HepG2 (cell line): ENCODE data around the gene NPBWR2. TPM values are rescaled to one million over a fixed set of nuclear protein-coding genes. Genes with fewer than 3 reads are reported as not detected.

Experiments
- BCLAF1 ChIP-seq: fragments of 450-650 bp; IDR thresholded peaks from 2 replicates; pipeline ENCODE4 v1.6.1; 2017; ENCODE audit warnings: mild to moderate bottlenecking
- MTF2 ChIP-seq: sonication (generic); formaldehyde crosslinking; IDR thresholded peaks from 2 replicates; pipeline ENCODE4 v1.5.0; 2020; ENCODE audit warnings: missing genetic modification reagents, borderline replicate concordance
- NFAT5 ChIP-seq: sonication (generic); formaldehyde crosslinking; IDR thresholded peaks from 2 replicates; pipeline ENCODE4 v1.4.0; 2020; ENCODE audit warnings: missing genetic modification reagents
- SOX5 ChIP-seq: IDR thresholded peaks from 2 replicates; pipeline ENCODE4 v1.6.1; 2016; ENCODE audit warnings: borderline replicate concordance
- ZC3H13 ChIP-seq: sonication (generic); formaldehyde crosslinking; IDR thresholded peaks from 2 replicates; pipeline ENCODE4 v1.8.1; 2023; ENCODE audit warnings: mild to moderate bottlenecking, missing genetic modification reagents, moderate library complexity
- ZNF121 ChIP-seq: sonication (generic); formaldehyde crosslinking; IDR thresholded peaks from 2 replicates; pipeline ENCODE4 v1.5.0; 2020; ENCODE audit warnings: mild to moderate bottlenecking, missing genetic modification reagents
- ZNF746 ChIP-seq: sonication (generic); formaldehyde crosslinking; IDR thresholded peaks from 2 replicates; pipeline ENCODE4 v1.8.0; 2022; ENCODE audit warnings: mild to moderate bottlenecking, missing genetic modification reagents
- ZNF841 ChIP-seq: sonication (generic); formaldehyde crosslinking; IDR thresholded peaks from 2 replicates; pipeline ENCODE4 v1.8.1; 2023; ENCODE audit warnings: missing genetic modification reagents, borderline replicate concordance
- polyA plus RNA-seq, 8 experiments: library from polyadenylated mRNA; depleted of rRNA in 3 of 8; stranded (reverse) in 7 of 8; unstranded in 1 of 8; fragments of >200 nt; fragmentation: Illumina TruSeq in 4 of 8; extraction: Trizol in 4 of 8; gene quantifications; 2 replicates each; pipeline versions ENCODE4 v1.2.1 to v1.2.3, GENCODE V29; 2011 to 2016; ENCODE audit warnings: low read depth in 4 of 8, missing spikeins in 1 of 8, mixed read lengths in 1 of 8; ENCODE audit not compliant: insufficient read depth in 1 of 8
- total RNA-seq, 5 experiments: library from RNA; depleted of rRNA; stranded (reverse); fragments of >200 nt; fragmentation: Illumina TruSeq; extraction: Trizol; gene quantifications; 2 replicates each; pipeline ENCODE4 v1.2.3, GENCODE V29; 2016; ENCODE audit warnings: low read depth in 1 of 5
- TF ChIP-seq, protein P1 (sequence below): sonication (generic); formaldehyde crosslinking; IDR thresholded peaks from 2 replicates; pipeline ENCODE4 v1.4.0; 2020; ENCODE audit warnings: mild to moderate bottlenecking, missing genetic modification reagents
- TF ChIP-seq, protein P2 (sequence below): sonication (generic); formaldehyde crosslinking; IDR thresholded peaks from 2 replicates; pipeline ENCODE4 v1.4.0; 2020; ENCODE audit warnings: missing genetic modification reagents

Gene NPBWR2
- total and polyA plus RNA-seq, 2 of the 13 experiments (the other 11 are each of a cell fraction or from before 2014, with no cell fraction given), result not detected

DNA sequence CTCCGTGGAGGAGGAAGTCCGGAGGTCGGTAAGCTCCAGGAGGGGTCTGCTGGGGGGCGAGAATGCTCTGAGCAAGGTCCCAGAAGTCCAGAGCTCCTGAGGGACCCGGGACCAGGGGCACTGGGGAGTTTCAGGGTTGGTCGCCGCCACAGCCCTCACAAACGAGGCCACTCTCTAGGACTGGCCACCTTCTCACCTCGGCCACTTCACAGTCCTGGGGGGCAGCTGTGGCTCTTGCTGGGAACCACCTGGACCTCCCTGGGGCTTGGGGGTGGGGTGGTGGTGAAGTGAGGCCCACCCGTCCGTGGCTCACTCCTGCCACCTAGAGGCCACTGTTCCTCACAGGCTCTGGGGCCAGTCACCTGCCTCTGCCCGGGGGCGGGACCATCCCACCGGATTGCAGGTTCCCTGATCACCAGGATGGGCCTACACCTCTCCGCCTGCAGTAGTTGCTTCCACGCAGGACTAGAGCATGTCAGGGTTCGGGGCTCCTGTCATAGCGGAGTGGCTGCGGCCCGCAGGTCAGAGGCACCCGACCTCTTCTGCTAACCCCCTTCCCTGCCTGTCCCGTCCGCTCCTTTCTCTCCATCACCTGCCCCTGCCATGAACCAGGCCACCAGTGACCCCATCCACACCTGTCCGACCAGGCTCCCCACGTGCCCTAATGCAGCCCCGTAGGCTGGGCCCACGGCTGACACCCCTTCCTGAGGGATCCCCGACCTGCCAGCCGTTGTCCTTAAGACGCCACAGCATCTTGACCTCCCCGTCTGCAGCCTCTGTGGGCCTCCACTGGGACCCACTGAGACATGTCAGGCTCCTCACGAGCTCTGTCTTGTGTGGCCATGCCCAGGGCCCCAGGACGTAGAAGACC is 49.5 kb downstream of the NPBWR2 start (continued):
- TF ChIP-seq, protein P1, sequence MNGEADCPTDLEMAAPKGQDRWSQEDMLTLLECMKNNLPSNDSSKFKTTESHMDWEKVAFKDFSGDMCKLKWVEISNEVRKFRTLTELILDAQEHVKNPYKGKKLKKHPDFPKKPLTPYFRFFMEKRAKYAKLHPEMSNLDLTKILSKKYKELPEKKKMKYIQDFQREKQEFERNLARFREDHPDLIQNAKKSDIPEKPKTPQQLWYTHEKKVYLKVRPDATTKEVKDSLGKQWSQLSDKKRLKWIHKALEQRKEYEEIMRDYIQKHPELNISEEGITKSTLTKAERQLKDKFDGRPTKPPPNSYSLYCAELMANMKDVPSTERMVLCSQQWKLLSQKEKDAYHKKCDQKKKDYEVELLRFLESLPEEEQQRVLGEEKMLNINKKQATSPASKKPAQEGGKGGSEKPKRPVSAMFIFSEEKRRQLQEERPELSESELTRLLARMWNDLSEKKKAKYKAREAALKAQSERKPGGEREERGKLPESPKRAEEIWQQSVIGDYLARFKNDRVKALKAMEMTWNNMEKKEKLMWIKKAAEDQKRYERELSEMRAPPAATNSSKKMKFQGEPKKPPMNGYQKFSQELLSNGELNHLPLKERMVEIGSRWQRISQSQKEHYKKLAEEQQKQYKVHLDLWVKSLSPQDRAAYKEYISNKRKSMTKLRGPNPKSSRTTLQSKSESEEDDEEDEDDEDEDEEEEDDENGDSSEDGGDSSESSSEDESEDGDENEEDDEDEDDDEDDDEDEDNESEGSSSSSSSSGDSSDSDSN, result no peak
- no peak for TF ChIP-seq MTF2
- TF ChIP-seq, protein P2, sequence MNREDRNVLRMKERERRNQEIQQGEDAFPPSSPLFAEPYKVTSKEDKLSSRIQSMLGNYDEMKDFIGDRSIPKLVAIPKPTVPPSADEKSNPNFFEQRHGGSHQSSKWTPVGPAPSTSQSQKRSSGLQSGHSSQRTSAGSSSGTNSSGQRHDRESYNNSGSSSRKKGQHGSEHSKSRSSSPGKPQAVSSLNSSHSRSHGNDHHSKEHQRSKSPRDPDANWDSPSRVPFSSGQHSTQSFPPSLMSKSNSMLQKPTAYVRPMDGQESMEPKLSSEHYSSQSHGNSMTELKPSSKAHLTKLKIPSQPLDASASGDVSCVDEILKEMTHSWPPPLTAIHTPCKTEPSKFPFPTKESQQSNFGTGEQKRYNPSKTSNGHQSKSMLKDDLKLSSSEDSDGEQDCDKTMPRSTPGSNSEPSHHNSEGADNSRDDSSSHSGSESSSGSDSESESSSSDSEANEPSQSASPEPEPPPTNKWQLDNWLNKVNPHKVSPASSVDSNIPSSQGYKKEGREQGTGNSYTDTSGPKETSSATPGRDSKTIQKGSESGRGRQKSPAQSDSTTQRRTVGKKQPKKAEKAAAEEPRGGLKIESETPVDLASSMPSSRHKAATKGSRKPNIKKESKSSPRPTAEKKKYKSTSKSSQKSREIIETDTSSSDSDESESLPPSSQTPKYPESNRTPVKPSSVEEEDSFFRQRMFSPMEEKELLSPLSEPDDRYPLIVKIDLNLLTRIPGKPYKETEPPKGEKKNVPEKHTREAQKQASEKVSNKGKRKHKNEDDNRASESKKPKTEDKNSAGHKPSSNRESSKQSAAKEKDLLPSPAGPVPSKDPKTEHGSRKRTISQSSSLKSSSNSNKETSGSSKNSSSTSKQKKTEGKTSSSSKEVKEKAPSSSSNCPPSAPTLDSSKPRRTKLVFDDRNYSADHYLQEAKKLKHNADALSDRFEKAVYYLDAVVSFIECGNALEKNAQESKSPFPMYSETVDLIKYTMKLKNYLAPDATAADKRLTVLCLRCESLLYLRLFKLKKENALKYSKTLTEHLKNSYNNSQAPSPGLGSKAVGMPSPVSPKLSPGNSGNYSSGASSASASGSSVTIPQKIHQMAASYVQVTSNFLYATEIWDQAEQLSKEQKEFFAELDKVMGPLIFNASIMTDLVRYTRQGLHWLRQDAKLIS (CRISPR knock-in tag), result no peak
- no peak for TF ChIP-seq SOX5 (CRISPR knock-in tag)
- peak; percentile 51; the same call in 1 of the 2 replicates for TF ChIP-seq ZC3H13 (CRISPR knock-in tag)
- TF ChIP-seq ZNF746 (CRISPR knock-in tag), result no peak
- no peak for TF ChIP-seq ZNF121 (CRISPR knock-in tag)
- no peak; the same call in 1 of the 2 replicates for TF ChIP-seq ZNF841 (CRISPR knock-in tag)
- TF ChIP-seq BCLAF1, result no peak
- no peak for TF ChIP-seq NFAT5 (CRISPR knock-in tag)
